Stimulated activated CD4-positive, alpha-beta T cell treated with anti-CD3 and anti-CD28 coated beads, Interleukin-12 subunit alpha, Interleukin-12 subunit beta, amount 100 ng/mL, for 48 hours (primary cell): Measurements from ENCODE around the gene ZDHHC3.

Experiments
- DNase-seq, 3 donors: peaks; one replicate each; pipeline ENCODE4 v3.0.0-alpha.2; 2020; ENCODE audit warnings: low read depth in 2 of 3, low spot score in 1 of 3

ZDHHC3 gene, protein sequence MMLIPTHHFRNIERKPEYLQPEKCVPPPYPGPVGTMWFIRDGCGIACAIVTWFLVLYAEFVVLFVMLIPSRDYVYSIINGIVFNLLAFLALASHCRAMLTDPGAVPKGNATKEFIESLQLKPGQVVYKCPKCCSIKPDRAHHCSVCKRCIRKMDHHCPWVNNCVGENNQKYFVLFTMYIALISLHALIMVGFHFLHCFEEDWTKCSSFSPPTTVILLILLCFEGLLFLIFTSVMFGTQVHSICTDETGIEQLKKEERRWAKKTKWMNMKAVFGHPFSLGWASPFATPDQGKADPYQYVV

DNA sequence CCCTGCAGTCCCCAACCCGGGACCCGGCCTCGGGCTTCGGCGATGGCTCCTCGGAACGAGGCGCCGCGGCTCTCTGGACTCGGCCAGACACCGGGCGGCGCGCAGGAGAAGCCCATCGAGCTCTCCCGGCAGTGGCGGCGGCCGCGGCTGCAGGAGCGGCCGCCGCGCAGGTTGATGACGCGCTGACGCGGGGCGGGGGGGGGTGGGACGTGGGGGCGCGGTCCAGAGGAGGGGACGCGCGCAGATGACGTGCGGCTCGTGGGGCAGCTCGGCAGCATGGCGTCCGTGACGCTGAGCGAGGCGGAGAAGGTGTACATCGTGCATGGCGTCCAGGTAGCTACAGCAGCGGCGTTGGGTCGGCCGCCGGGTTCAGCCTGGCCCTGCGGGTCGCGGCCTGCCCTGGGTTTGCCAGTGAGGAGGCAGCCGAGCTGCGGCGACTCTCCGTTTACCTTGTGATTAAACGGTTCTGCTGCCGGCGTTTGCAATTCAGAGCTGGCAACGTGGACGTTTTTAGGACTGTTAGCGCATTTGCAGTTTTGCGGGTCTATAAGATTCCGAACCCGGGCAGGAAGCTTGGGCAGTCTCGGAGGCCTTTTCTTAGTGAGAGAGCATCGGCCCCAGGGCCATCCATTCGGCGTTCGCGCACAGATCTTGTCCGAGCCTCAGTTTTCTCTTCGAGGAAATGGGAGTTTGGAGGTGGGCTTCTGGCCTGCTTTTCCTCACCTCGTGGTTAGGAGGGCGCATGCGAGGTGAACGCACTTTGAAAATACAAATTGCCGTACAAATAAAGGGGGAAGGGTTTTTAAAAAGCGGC is at the start of gene ZDHHC3, which contains the start of gene EXOSC7:
ZDHHC3 (minus strand) TSS at position 173 of the 814 bp plus-strand sequence. CDS start 16,738 bp downstream, outside the sequence.
EXOSC7 (plus strand) TSS at position 243 of the 814 bp plus-strand sequence; CDS start at position 277, 34 bp downstream.
- peak; percentile 65 to 83 (median 71) for DNase-seq

DNA sequence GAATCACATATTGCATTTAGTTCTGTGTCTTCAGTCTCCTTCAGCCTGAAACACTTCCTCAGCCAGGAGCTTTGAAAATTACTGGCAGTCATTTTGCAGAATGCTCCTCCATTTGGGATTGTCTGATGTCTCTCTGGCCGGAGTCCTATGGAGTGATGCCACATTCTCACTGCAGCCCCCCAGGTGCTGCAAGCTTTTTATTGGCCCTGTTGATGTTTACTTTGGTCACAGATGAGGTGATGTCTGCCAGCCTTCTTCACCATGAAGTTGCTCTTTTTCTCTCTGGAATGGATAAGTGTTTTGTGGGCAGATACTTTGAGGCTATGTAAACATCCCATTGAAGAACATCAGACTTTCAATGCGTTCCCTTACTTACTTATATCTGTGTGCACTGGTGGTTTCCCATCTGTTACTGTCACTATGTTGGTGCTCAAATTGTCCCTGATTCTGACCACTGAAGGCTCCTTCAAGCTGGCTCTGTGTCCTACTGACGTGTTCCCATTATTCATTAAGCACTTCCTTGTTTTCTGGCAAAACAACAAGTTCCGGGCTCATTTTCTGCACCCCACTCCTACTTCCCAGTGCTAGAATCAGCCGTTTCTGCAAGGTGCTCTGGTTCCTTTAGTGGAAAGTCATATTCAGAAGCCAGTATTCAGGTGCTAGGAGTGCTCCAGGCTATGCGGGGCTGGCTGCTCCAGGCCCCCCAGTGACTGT is 48.7 kb upstream of the ZDHHC3 start:
- DNase-seq = no peak

DNA sequence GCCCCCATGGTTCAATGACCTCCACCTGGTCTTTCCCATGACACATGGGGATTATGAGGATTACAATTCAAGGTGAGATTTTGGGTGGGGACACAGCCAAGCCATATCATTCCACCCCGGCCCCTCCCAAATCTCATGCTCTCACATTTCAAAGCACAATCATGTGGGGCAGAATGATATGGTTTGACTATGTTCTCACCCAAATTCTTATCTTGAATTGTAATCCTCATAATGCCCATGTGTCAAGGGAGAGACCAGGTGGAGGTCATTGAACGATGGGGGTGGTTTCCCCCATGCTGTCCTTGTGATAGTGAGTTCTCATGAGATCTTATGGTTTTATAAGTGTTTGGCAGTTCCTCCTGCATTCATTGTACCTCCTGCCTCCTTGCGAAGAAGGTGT is 47.7 kb upstream of the ZDHHC3 start:
- DNase-seq = no peak

DNA sequence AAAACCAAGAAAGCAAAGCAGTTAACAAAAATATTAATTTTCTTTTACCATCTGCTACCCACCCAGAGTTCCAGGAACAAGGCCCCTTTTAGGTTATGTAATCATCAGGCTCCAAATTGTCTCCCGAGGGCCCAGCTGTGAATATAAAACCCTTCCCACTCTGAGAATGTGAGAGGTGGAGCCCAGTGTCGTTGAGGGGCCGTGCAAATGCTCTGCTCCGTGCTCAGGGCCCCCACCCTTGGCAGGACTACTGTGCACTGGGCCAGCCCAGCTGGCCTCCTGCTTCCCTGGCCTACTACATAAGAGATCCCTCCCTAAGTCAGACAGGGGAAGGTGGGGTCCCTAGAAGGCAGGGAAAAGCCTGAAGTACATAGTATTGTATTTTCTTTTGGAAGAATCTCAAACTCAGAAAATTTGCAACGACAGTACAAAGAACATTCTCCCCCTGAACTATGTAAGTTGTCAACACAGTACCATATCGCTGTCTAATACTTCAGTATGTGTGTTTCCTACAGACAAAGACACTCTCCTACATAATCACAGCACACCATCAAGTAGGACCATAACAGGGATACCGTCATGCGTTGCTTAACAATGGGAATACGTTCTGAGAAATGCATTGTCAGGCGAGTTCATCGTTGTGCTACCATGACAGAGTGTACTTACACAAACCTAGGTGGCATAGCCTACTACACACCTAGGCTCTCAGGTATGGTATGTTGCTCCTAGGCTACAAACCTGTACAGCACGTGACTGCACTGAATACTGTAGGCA is 45.7 kb upstream of the ZDHHC3 start:
- DNase-seq = no peak

DNA sequence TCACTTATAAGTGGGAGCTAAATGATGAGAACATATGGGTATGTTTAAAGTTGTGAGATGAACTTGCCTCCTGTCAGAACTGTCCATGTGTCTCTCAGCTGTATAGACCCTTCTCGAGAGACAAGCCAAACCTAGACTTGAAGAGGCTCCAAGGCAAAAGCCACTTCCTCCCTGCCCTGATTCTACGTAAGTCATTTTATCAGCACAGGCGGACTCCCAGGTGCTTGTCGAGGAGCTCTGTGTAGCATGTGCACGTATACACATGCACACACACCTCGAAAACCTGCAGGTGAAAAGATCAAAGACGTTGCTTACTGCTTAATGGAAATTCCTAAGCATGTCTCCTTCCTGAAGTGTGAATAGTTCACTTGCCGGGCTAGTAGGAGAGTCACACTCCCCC is 44.6 kb upstream of the ZDHHC3 start:
- no peak for DNase-seq

DNA sequence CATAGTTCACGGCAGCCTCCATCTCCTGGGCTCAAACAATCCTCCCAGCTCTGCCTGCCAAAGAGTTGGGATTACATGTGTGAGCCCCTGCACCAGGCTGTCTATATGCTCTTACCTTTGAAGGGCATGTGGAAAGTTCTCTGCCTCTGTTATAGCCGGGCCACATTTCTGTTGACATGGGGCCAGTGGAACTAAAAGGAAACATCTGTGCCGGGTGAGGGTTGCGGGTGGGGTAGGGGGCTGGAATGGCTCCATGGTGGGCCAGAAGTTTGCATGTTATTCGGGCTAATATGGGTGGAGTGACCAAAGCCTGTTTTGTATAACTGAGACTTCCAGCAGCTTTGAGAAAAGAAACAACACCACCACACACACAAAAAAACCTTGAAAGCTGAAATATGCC is 41.8 kb upstream of the ZDHHC3 start:
- no peak for DNase-seq

DNA sequence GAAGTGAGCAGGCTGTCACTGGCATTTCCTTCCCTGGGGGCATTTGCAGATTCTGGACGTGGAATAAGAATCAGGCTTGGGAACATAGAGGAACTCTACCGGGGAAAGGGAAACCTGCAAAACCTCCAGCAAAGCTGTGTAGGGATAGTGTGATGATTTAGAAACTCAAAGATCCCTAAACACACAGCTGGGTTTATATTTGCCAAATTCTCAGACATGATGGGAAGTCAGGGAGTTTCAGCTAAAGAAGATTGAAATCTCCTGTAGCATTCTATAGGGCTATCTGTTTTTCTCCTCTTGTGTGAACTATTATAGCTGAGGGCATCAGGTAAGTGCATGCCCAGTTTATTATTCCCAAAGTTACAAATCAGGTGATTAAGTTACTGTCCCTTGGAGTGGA is 40.9 kb upstream of the ZDHHC3 start:
- no peak for DNase-seq

DNA sequence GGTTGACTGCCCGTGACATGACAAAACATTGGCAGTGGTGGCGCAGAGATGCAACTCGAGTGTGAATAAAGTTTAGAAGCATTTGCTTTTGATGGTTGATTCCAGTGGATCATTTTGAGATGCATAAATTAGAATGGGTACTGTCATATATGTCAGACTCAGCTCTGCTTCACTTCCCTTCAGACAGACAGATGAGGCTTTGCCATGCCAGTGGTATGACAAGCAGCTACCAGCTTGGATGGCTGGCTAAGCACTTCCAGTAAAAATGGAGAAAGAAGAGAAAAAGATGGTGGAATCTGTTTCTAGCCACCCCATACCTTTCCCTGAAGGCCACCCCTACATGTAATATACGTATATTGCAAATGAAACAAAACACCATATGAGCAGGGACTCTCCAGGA is 36.6 kb upstream of the ZDHHC3 start:
- DNase-seq = no peak

DNA sequence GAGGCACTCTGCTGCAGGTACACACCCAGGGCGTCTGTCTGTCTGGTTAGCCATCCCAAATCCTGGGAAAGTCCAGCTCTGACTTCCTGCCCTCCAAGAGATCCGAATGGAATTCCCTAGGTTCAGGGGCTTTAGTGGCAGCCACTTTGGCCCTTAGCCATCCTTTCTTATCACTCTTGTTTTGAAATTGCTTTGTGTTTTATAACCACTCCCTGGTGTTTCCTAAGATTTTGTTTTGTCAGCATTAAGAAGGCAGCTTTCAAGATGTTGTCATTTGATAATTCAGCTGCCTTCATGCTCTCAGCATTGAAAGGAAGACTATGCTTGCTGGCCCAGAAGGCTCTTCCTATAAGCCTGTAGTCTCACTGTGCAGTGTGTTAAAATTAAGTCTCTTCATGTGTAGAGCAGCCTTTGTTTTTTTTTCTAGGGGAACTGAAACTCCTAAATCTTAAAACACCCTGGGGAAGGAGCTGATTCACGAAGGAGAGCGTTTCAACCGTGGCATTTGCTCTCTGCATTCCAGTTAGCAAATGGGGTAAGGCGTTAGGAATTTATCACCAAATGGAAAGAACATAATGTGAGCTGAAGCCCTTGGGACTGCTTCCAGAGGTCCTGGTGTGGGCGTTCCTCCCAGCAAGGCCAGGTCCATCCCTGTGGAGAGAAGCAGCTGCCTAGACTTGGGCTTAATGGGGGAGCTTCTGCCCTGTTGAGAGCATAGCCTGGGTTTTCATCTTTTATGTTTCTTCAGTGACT is 36.0 kb upstream of the ZDHHC3 start:
- no peak for DNase-seq

DNA sequence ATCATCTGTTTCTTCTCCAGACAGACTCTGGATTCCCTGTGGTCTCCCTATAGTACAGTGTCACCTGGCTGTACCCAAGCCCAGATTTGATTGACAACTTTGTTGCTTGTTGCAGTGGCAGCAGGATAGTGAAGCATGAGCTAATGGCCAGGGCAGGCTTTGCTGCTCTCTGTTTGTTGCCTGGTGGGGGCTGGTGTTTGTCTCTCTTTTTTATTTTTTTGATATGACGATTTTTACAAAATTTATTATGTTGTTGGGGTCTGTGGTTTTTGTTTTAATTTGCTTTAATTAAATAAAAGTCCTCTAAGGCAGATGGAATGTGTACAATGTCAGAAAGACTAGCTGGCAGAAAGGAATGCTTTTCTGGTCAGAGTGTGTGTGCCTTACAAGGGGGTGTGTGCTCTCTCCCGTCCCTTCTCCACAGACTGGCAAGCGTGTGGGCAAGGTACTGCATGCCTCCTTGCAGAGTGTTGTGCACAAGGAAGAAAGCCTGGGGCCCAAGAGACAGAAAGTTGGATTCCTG is 34.9 kb upstream of the ZDHHC3 start:
- no peak for DNase-seq

DNA sequence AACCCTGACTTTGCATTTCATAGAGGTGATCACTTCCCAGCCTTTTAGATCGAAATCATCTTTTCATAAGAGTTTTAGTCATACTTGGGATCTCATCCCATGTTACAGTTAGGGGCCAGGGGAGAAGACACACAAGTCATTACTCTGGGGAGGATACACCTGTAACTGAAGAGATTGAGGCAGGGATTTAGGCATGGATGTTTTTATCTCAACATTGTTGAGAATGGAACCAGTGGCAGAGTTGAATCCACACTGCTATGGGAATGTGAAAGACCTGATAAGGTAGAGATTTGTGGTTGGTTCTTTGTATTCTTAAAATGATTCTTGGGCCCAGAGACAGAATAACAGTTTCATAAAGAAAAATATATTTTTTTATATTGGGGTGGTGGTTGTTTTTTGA is 33.9 kb upstream of the ZDHHC3 start:
- no peak for DNase-seq

DNA sequence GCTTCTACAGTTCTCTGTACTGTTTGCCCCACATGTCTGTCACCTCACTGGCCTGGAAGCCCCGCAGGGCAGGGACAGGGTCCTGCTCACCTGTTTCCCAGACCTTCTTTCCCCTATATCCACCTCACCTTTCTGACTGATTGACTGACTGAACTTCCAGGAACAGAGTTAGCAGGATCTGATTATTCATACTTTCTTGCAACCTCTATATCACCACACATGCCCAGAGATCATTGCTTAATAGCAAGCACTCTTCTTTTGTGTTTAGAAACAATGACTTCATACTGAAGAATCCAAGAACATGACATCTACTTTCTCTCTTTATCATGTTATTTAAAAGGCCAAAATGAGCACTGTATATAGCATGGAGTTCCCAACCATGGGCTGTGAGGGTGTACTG is 32.1 kb upstream of the ZDHHC3 start:
- DNase-seq = no peak

DNA sequence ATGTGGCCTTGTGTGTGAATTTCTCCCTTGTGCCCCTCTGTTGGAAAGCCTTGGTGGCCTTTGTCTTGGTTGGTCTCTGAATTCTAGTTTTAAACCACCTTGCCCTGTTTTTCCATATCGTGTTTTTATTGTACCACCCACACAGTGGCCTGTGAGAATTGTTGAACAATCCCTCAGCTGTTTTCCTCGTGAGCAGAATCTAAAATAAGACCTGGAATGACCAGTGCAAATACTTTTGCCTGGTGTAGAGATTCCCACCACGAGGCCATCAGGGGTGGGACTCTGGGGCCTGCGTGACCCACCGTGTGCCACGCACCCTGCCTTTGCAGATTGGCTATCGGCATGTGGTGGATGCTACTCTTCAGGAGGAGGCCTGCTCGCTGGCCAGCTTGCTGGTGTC is 31.1 kb upstream of the ZDHHC3 start:
- DNase-seq = no peak

DNA sequence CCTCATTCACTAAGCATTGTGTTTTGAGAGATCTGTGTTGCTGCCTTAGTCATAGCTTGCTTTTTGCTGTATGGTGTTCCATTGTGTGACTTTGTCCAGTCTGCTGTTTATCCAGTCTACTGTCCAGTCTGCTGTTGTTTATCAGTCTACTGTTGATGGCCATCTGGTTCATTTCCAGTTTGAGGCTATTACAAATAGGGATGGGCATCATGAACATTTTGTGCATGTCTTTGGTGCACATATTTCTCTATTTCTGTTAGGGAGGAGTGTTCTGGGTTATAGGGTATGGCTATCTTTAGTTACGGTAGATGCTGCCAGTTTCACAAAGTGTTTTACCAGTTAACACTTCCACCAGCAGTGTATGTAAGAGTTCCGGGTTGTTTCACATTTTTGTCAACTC is 27.9 kb upstream of the ZDHHC3 start:
- no peak for DNase-seq

DNA sequence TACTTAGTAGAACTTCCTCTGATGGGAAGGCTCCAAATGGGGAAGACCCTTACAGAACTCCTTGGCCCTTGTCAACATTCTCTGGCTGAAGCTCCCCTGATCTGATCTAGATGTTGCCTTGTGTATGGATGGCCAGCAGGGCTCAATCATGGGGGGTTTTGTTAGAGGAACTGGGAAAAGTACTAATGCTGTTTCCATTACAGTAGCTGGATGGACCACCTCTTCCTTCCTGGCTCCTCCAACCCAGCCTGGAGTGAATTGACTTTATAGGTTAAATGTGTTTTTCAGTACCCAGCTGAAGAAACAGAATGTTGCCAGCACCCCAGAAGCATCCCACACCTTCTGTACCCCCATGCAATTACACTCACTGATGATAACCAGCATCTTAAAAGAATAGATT is 27.4 kb upstream of the ZDHHC3 start:
- DNase-seq = no peak

DNA sequence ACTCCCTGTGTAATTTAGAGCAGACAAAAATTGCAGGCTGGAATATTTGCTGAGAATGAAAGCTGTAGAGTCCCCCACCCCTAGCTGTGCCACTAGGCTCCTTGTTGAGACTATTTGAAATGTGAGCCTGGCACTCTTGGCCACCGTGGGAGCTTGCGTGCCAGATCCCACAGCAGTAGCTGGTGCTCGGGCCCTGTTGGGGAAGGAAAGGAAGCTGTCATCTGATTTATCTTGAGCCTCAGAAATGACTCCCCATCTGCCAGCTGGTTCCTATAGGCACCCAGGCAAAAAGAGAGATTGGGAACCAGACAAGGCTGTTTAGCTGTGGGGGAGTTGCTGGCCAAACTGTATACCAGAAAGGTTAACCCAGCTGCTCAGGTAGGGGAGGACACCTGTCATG is 26.7 kb upstream of the ZDHHC3 start:
- no peak for DNase-seq

DNA sequence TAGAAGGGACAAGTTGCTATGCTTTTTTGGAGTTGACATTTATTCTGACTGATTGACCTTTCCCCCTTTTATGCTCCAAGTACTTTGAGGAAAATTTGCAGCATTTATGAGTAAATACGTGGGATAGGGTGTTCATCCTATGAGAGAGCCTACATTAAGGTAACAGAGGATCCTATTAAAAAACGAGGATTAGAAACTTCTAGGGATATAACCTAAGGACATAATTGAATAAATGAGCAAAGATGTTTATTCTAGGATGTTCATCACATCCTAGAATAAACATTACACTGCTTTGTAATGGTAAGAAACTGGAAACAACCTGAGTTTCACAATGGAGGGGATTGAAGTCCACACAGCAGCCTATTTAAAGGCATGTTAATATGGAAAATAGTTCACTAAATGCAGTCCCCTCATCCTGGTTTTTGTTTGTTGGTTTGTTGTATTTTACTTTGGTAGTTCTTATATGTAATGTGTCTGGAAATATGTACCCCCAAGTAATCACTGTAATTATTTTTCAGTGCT is 26.2 kb upstream of the ZDHHC3 start:
- DNase-seq = no peak

DNA sequence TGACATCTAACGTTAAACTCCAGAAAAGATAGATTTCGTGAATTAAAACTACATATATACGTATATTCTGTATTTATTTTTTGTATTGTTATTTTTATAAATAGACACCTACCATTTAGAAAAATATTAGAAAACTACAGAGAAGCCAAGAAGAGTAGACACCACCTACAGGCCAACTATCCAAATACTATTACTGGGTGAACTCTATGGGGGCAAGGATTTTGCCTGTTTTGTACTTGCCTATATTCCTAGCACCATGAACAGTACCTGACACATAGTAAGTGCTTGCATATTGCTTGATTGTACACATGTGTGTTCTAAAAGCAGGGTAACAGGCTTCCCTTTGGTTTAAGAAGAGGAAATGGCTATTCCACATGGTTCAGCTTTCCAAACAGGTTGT is 25.8 kb upstream of the ZDHHC3 start:
- no peak for DNase-seq

DNA sequence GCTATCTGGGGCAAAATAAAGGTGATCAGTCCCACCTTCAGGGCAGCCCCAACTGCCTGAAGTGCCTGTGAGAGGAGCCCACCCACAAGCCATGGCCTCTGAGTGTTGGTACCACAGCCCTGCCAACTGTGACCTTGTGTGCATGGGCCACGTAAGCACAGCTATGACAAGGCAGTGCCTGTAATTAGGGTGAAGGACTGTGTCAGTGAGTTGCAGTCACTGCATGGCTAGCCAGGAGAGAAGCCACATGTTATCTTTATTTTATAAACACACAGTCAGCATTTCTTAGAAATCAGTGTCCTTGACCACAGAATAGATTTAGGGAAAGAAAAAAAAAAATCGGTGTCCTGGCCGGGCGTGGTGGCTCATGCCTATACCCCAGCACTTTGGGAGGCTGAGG is 24.8 kb upstream of the ZDHHC3 start:
- DNase-seq = no peak

DNA sequence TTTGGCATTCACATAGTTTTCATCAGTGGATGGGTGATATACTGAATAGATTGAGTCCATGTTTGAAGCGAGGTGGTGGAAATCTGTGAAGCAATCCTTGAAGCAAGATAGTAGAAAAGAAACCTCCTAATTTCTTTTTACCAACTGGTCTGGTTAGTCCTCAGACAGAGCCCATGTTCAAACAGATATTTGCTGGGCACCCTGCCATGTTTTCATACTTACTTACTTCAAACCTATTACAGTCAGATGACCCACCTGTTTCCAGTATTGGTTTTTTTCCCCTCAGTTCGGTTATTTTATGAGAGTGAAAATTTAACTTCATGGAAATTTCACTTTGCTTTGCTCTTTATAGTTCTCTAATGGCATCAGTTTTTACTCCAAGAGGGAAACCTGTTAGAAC is 23.8 kb upstream of the ZDHHC3 start:
- DNase-seq = no peak
